Endodermal cell (in vitro differentiated cells): Measurements from ENCODE around the gene MORN1. TPM values are rescaled to one million over a fixed set of nuclear protein-coding genes. Genes with fewer than 3 reads are reported as not detected.

Experiments used
- DNase-seq: peaks from one replicate; pipeline ENCODE4 v3.0.0-alpha.2; 2017
- H3K27ac ChIP-seq: 2 replicates; pipeline ENCODE4 v1.5.1; 2013; ENCODE audit warnings: mild to moderate bottlenecking, low read depth, low read length, moderate library complexity
- H3K27me3 ChIP-seq: 2 replicates; pipeline ENCODE4 v1.6.1; 2013; ENCODE audit warnings: mild to moderate bottlenecking, low read length, moderate library complexity; ENCODE audit not compliant: insufficient read depth, control insufficient read depth, poor library complexity, severe bottlenecking
- H3K36me3 ChIP-seq: 2 replicates; pipeline ENCODE4 v1.7.0; 2013; ENCODE audit warnings: mild to moderate bottlenecking, low read length, moderate library complexity; ENCODE audit not compliant: control insufficient read depth, insufficient read depth
- H3K4me1 ChIP-seq: one replicate; pipeline ENCODE4 v1.7.0; 2013; ENCODE audit warnings: low read length; ENCODE audit not compliant: control insufficient read depth, insufficient read depth
- H3K4me3 ChIP-seq: 2 replicates; pipeline ENCODE4 v1.5.1; 2013; ENCODE audit warnings: mild to moderate bottlenecking, low read length, moderate library complexity
- H3K9ac ChIP-seq: 2 replicates; pipeline ENCODE4 v1.6.1; 2013; ENCODE audit warnings: mild to moderate bottlenecking, low read length, moderate library complexity; ENCODE audit not compliant: poor library complexity, severe bottlenecking; ENCODE audit errors: extremely low read depth
- H3K9me3 ChIP-seq: 2 replicates; pipeline ENCODE4 v1.6.1; 2013; ENCODE audit warnings: mild to moderate bottlenecking, low read length, moderate library complexity; ENCODE audit not compliant: control insufficient read depth
- H3K27ac Mint-ChIP-seq: 2 replicates; pipeline ENCODE4 v1.8.0; 2020; ENCODE audit warnings: mixed read lengths
- H3K27me3 Mint-ChIP-seq: 2 replicates; pipeline ENCODE4 v1.8.0; 2021; ENCODE audit warnings: mild to moderate bottlenecking, mixed read lengths; ENCODE audit not compliant: insufficient read depth
- H3K36me3 Mint-ChIP-seq: 2 replicates; pipeline ENCODE4 v1.8.0; 2020; ENCODE audit warnings: low read depth, mixed read lengths
- H3K4me1 Mint-ChIP-seq: 2 replicates; pipeline ENCODE4 v1.8.0; 2020; ENCODE audit warnings: mixed read lengths
- H3K4me3 Mint-ChIP-seq: 2 replicates; pipeline ENCODE4 v1.8.0; 2020; ENCODE audit warnings: mild to moderate bottlenecking, moderate library complexity, mixed read lengths
- H3K9me3 Mint-ChIP-seq: 2 replicates; pipeline ENCODE4 v1.8.0; 2020; ENCODE audit warnings: mild to moderate bottlenecking, mixed read lengths
- CTCF ChIP-seq: fragments of 200-600 bp; sonication (generic); conservative IDR thresholded peaks from 2 replicates; pipeline ENCODE4 v1.5.0; 2021; ENCODE audit warnings: antibody characterized with exemption, mild to moderate bottlenecking
- WGBS, 2 experiments: methylation state at CpG; one replicate each; pipeline versions ENCODE4 v1.1.5 to v1.1.7; 2013; ENCODE audit warnings: missing lambda C conversion rate in 2 of 2, mixed read lengths in 1 of 2; ENCODE audit not compliant: insufficient coverage in 1 of 2, insufficient read length in 1 of 2; 5-methylcytosine and 5-hydroxymethylcytosine counted together
- total RNA-seq, 2 donors: library from RNA; stranded (reverse); fragmentation: NEBNext Ultra II Directional in 1 of 2; extraction: Animal tissue kit (Norgen Biotek cat#: 25700) in 1 of 2; gene quantifications; 2 replicates in 1 of 2; 3 replicates in 1 of 2; pipeline ENCODE4 v1.2.1, GENCODE V29; 2021

MORN1 gene
- total RNA-seq, 2 donors from 2014 or later = 21.3 to 24.9 TPM

- 53 to 71% methylated on average over 26 to 28 of the region's 28 CpGs for WGBS, 2 experiments
- peaks cover 3% of the 10 kb centered on the region for H3K36me3 ChIP-seq
- peak; percentile 72 for DNase-seq
- H3K4me1 ChIP-seq = peaks cover 5% of the 10 kb centered on the region
- no peak overlapping the region for H3K9ac ChIP-seq
- H3K9me3 ChIP-seq = no peaks in the 10 kb centered on the region
- no peak overlapping the region for H3K27ac ChIP-seq
- Mint-ChIP-seq H3K9me3 (no peaks in the 10 kb centered on the region), H3K27me3 (peaks cover 8% of the 10 kb centered on the region), H3K36me3 (peaks cover 10% of the 10 kb centered on the region), H3K27ac (peak overlapping the region; percentile 85), H3K4me1 (peaks cover 11% of the 10 kb centered on the region), H3K4me3 (peak overlapping the region; percentile 77)
- peak overlapping the region; percentile 78 for H3K4me3 ChIP-seq
- no peak for TF ChIP-seq CTCF
- no peaks in the 10 kb centered on the region for H3K27me3 ChIP-seq
Measured at GRCh38 chr1:2413495-2414296, 22.3 kb upstream of the MORN1 start.

DNA sequence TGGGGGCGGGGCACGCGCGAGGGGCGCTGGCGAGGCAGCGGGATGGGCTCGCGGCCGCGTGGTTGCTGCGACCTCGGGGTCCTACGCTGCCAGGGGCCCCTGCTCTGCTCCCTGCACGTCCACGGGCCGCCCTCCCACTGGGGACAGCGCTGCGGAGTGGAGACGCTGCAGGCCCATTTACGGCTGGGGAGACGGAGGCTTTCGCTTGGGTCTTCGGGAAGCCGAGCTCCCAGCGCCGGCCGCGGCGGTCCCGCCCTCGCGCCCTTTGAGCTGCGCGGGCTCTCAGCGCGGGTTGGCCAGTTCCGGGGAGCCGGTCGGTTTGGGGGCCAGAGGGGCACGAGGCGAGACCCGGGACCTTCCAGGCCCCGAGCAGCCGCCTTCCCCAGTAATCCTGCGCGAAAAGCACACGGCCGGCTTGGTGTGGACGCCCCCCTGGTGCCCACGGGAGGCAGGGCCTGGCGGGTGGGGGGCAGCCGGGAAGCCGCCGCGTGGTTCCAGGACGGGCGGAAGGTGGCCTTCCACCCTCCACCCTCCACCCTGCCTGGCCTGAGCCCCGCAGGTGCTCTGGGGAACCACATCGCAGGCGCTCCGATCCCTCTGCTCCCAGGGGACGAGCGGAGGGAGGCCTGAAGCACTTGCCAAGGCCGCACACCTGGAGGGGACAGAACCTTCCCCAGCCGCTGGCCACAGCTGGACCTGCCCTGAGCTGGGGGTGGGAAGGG lies 21.6 kb upstream of the MORN1 start:
- Mint-ChIP-seq H3K27ac (no peak overlapping the region), H3K36me3 (peaks cover 13% of the 10 kb centered on the region), H3K4me3 (peak overlapping the region; percentile 77), H3K9me3 (no peaks in the 10 kb centered on the region), H3K4me1 (peaks cover 11% of the 10 kb centered on the region), H3K27me3 (peaks cover 5% of the 10 kb centered on the region)
- no peak for DNase-seq
- peaks cover 3% of the 10 kb centered on the region for H3K36me3 ChIP-seq
- peak overlapping the region; percentile 78 for H3K4me3 ChIP-seq
- H3K9me3 ChIP-seq = no peaks in the 10 kb centered on the region
- H3K27me3 ChIP-seq = no peaks in the 10 kb centered on the region
- no peak for TF ChIP-seq CTCF
- 4 to 6% methylated on average over 52 to 66 of the region's 66 CpGs for WGBS, 2 experiments
- H3K9ac ChIP-seq = peak overlapping the region; percentile 38
- H3K27ac ChIP-seq = no peak overlapping the region
- H3K4me1 ChIP-seq = peaks cover 5% of the 10 kb centered on the region

- H3K27ac ChIP-seq = peak within 1 kb of the TSS; percentile 47
- 0% methylated on average over 15 to 55 of the region's 55 CpGs for WGBS, 2 experiments
Measured at GRCh38 chr1:2412395-2412772, 21.0 kb upstream of the MORN1 start, which contains the start of gene PEX10. Gene PEX10, minus strand, starts transcription at chr1:2412564. Its CDS starts 62 bp downstream, at chr1:2412502.

More at GRCh38 chr1:2412395-2412772, 21.0 kb upstream of the MORN1 start, which contains the start of gene PEX10:
- peak; percentile 99 for DNase-seq
- Mint-ChIP-seq H3K27me3 (peaks cover 5% of the 10 kb centered on the region), H3K36me3 (peaks cover 17% of the 10 kb centered on the region), H3K4me1 (peaks cover 11% of the 10 kb centered on the region), H3K9me3 (no peaks in the 10 kb centered on the region), H3K4me3 (peak within 1 kb of the TSS; percentile 77), H3K27ac (peak within 1 kb of the TSS; percentile 94)
- TF ChIP-seq CTCF = no peak
- Histone ChIP-seq H3K9ac (peak within 1 kb of the TSS; percentile 84), H3K9me3 (no peaks in the 10 kb centered on the region), H3K27me3 (no peaks in the 10 kb centered on the region), H3K36me3 (peaks cover 7% of the 10 kb centered on the region), H3K4me1 (peaks cover 5% of the 10 kb centered on the region), H3K4me3 (peak within 1 kb of the TSS; percentile 90)
